Hippocampal formation (tissue), 2 donors: ENCODE measurements around the gene FERMT2.

Experiments used
- DNase-seq, 2 donors: peaks; one replicate each; lab custom pipeline; 2025; lab: John Stamatoyannopoulos, UW

FERMT2 gene

DNA sequence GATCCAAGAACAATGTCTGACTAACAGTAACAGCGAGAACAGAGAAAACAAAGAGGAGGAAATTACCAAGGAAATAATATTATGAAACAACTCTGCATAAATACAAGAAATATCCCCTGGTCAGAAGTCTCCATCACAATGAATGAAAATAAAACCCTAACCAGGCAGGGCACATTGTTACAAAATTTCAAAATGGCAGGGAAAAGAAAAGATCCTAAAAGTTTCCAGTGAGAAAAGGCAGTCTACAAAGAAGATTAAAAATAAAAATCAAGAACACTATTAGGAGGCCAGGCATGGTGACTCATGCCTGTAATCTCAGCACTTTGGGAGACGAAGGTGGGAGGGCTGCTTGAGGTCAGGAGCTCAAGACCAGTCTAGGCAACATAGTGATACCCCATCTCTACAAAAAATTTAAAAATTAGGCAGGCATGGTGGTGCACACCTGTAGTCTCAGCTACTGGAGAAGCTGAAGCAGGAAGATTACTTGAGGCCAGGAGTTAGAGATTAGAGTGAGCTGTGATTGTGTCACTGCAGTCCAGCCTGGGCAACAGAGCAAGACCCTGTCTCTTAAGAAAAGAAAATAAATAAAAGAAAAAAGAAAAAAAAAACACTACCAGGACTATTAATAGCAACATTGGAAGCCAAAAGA lies 47.8 kb downstream of the FERMT2 start:
- no peak for DNase-seq

- no peak for DNase-seq
Measured at GRCh38 chr14:52901357-52901980, 49.4 kb downstream of the FERMT2 start.

- no peak for DNase-seq
Measured at GRCh38 chr14:52900731-52901130, 50.1 kb downstream of the FERMT2 start.

GRCh38 chr14:52898496-52898895 lies 52.4 kb downstream of the FERMT2 start:
- DNase-seq = no peak

GRCh38 chr14:52895000-52895399 lies 55.9 kb downstream of the FERMT2 start:
- DNase-seq = no peak

DNA sequence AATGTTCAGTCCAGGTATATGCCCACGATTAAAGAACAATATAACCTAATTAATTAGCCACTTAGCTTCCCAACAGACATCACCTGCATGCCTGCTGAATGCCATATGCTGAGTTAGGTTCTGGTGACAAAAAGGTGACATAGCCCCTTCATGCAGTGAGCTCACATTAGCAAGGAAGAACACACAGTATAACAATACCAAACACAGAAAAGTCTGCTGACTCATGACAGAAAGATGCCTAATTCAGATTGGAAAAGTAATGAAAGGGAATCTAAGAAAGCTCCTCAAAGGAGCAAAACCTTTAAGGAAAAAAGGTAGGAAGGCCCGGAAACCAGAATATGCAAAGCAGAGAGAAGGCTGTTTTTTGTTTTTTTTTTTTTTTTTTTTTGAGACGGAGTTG lies 59.0 kb downstream of the FERMT2 start:
- DNase-seq = no peak

GRCh38 chr14:52888839-52889838 lies 61.7 kb downstream of the FERMT2 start:
- DNase-seq = no peak

DNA sequence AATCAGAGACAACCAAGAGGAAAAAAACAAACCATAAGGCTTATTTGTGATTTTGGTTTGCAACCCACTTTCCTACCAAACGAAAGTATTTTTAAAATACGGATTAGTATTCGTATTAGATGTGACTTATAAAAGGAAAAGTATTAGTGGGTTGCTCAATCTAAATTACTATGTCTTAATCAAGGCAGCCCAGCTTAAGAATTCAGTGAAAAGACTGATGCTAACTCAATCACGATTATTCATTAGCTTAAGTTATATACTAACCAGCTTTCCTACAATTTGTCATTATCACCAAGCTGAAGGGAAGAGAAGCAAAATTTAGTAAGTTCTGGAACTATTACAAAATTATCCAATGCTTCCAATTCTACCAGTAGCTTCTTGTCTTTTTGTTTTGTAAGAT lies 62.7 kb downstream of the FERMT2 start:
- DNase-seq = no peak

DNA sequence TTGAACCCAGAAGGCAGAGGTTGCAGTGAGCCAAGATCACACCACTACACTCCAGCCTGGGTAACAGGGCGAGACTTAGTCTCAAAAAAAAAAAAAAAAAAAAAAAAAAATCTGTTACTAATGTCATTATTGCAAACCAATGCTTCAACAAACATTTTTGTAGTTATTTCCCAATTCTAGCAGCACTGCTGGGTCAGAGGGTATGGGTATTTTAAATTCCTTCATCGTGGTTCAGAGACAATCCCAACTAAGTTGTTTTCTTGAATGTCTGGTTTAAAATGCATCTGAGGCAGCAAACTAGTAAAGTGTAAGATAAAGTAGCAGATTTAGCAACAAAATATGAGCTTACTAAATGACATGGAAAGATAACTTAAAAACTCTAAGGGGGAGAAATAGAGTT lies 65.6 kb downstream of the FERMT2 start:
- DNase-seq = no peak

- DNase-seq = no peak
Measured at GRCh38 chr14:52883658-52884057, 67.2 kb downstream of the FERMT2 start.

GRCh38 chr14:52882824-52883223 lies 68.0 kb downstream of the FERMT2 start:
- DNase-seq = no peak

DNA sequence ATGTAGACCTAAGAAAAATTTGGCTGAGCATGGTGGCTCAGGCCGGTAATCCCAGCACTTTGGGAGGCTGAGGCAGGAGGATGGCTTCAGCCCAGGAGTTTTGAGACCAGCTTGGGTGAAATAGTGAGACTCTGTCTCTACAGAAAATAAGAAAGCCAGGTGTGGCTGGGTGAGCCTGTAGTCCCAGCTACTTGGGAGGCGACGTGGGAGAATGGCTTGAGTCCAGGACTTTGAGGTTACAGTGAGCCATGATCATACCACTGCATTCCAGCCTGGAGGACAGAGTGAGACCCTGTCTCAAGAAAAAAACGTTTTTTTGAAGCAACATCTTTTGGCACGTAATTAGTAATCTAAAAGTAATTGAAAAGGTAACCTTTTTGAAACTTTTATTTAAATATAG lies 70.9 kb downstream of the FERMT2 start:
- DNase-seq = no peak

DNA sequence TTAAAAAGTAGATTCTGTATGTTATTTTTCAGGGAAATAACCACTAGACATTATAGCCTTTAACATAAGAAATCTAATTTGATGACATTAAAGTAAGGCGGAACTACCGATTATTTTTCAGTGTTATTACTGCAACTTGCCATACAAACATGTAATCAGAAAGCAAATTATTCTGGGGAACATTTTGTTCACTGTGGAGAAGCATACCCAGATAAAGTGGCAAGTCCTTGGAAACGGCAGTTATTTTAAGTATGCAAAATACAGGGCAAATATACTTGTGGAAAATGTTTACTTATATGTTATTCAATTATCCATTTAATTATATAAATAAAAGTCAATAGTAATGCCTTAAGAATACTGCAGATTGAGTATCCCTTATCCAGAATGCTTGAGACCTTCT lies 71.9 kb downstream of the FERMT2 start:
- no peak for DNase-seq

- no peak for DNase-seq
Measured at GRCh38 chr14:52878469-52878868, 72.4 kb downstream of the FERMT2 start.

DNA sequence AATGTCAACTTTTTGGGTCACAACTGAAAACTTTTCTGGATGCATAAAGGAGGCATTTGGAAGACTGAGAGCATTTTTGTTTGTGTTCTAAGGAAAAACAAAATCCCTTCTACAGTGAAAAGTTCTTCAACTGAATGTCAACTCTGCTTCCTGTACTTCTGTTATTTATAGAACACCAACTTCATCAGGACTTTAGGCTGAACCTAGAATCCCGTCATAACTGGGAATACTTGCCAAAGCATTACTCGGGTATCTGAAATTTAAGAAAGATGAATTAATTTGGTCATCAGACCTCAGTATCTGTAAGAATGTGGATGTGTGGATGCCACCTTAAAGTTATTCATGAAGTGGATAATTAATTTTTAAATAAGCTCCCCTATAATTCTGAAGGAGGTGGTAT lies 73.2 kb downstream of the FERMT2 start:
- DNase-seq = no peak

GRCh38 chr14:52876806-52877205 lies 74.0 kb downstream of the FERMT2 start:
- DNase-seq = no peak

DNA sequence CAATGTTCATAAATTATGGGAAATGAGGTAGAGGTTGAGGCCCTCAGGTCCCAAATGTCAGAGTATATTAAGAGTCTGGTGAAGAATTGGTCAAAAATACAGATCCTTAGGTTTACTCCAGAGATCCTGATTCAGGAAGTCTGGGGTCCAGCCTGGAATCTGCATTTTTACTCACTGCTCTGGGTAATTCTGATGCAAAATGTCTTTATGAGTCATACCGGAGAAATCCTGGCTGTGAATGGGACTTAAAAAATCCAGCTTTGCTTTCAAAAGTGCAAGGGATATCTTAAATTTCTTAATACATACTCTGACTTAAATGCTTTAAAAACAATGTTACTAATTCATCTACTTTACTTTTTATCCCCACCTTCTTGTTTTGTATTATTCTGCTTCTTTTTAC lies 74.5 kb downstream of the FERMT2 start:
- DNase-seq = no peak

GRCh38 chr14:52875707-52876106 lies 75.1 kb downstream of the FERMT2 start:
- no peak for DNase-seq

- DNase-seq = no peak
Measured at GRCh38 chr14:52874389-52874788, 76.5 kb downstream of the FERMT2 start.

DNA sequence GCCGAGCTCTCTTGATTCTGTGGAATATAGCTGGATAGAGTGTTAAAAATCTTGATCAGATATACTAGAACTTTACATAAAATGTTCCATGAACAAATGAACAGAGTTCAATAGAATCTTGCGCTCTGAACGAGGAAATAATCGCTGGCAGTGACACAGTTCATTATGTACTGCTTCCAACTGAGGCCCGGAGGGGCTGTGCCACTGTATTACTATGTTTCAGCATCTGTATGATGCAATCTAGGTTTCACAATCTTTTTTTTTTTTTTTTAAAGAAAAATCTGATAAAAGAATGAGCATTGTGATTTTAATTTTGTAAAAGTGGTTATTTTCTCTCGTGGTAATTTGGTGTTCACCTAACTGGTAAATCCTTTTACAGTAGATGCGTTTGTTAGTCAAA lies 77.2 kb downstream of the FERMT2 start:
- no peak for DNase-seq

- no peak for DNase-seq
Measured at GRCh38 chr14:52873065-52873464, 77.8 kb downstream of the FERMT2 start.

DNA sequence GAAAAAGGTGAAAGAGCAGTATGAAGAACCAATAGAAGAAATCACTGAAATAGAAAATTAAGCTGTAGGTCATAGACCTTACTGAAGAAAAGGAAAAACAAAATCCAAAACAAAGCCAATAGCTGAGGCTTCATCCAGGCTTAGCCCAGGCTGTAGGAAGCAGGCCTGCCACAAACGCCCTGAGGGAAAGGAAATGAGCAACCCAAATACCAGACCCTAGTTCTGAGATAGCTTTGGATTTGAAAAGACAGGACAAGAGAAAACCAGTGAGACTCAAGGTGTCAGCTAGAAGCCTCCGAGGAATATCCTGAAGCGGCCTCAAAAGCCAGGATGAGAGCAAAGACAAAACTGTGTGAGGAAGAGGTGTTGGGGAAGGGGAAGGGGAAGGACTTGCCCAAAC lies 79.2 kb downstream of the FERMT2 start:
- no peak for DNase-seq
